H9 (cell line): ENCODE results near the gene NRM. TPM values are rescaled to one million over a fixed set of nuclear protein-coding genes. Genes with fewer than 3 reads are reported as not detected.

Source experiments
- DNase-seq: peaks from one replicate; pipeline ENCODE4 v3.0.0-alpha.2; 2017
- H2AFZ ChIP-seq: one replicate; pipeline ENCODE4 v1.6.1; 2013; ENCODE audit warnings: mild to moderate bottlenecking, low read length, control low read depth, moderate library complexity
- H2AK5ac ChIP-seq: 2 replicates; pipeline ENCODE4 v1.6.1; 2013; ENCODE audit warnings: low read length, control low read depth, mixed read lengths; ENCODE audit not compliant: insufficient read length
- H2BK120ac ChIP-seq: one replicate; pipeline ENCODE4 v1.6.1; 2013; ENCODE audit warnings: low read depth, mild to moderate bottlenecking, low read length, control low read depth, inconsistent platforms; ENCODE audit not compliant: poor library complexity, severe bottlenecking
- H2BK12ac ChIP-seq: 2 replicates; pipeline ENCODE4 v1.6.1; 2013; ENCODE audit warnings: low read length, control low read depth, mixed read lengths, low read depth; ENCODE audit not compliant: insufficient read length
- H2BK15ac ChIP-seq: 2 replicates; pipeline ENCODE4 v1.6.1; 2013; ENCODE audit warnings: low read depth, low read length, control low read depth
- H2BK20ac ChIP-seq: one replicate; pipeline ENCODE4 v1.6.1; 2013; ENCODE audit warnings: low read depth, mild to moderate bottlenecking, low read length, control low read depth, inconsistent platforms; ENCODE audit not compliant: poor library complexity, severe bottlenecking
- H2BK5ac ChIP-seq: 2 replicates; pipeline ENCODE4 v1.6.1; 2013; ENCODE audit warnings: low read length, control low read depth, mixed read lengths; ENCODE audit not compliant: insufficient read length
- H3K14ac ChIP-seq: 2 replicates; pipeline ENCODE4 v1.6.1; 2013; ENCODE audit warnings: low read length, control low read depth; ENCODE audit not compliant: insufficient read depth
- H3K18ac ChIP-seq: 2 replicates; pipeline ENCODE4 v1.6.1; 2013; ENCODE audit warnings: low read depth, mild to moderate bottlenecking, mixed read lengths, low read length, control low read depth; ENCODE audit not compliant: insufficient read length
- H3K23ac ChIP-seq: 2 replicates; pipeline ENCODE4 v1.6.1; 2013; ENCODE audit warnings: low read length, control low read depth, mixed read lengths, low read depth; ENCODE audit not compliant: insufficient read length
- H3K23me2 ChIP-seq: 2 replicates; pipeline ENCODE4 v1.6.1; 2013; ENCODE audit warnings: low read depth, mild to moderate bottlenecking, mixed read lengths, low read length, control low read depth; ENCODE audit not compliant: insufficient read length, poor library complexity, severe bottlenecking
- H3K27ac ChIP-seq: 2 replicates; pipeline ENCODE4 v1.5.1; 2013; ENCODE audit warnings: low read length, control low read depth, mixed read lengths, low read depth; ENCODE audit not compliant: insufficient read length
- H3K27me3 ChIP-seq: 2 replicates; pipeline ENCODE4 v1.6.1; 2013; ENCODE audit warnings: low read length, control low read depth, inconsistent platforms; ENCODE audit not compliant: insufficient read depth
- H3K4ac ChIP-seq: 2 replicates; pipeline ENCODE4 v1.6.1; 2013; ENCODE audit warnings: low read depth, mild to moderate bottlenecking, control low read depth, inconsistent platforms, low read length, moderate library complexity
- H3K4me1 ChIP-seq: 2 replicates; pipeline ENCODE4 v1.6.1; 2013; ENCODE audit warnings: low read length, control low read depth, inconsistent platforms; ENCODE audit not compliant: insufficient read depth
- H3K4me2 ChIP-seq: 2 replicates; pipeline ENCODE4 v1.6.1; 2013; ENCODE audit warnings: low read length, control low read depth, mixed read lengths; ENCODE audit not compliant: insufficient read length, insufficient read depth
- H3K56ac ChIP-seq: 2 replicates; pipeline ENCODE4 v1.6.1; 2013; ENCODE audit warnings: low read depth, mild to moderate bottlenecking, mixed read lengths, low read length, control low read depth; ENCODE audit not compliant: insufficient read length
- H3K79me1 ChIP-seq: 2 replicates; pipeline ENCODE4 v1.6.1; 2013; ENCODE audit warnings: low read depth, mild to moderate bottlenecking, moderate library complexity, low read length, control low read depth, inconsistent platforms; ENCODE audit not compliant: insufficient read depth, poor library complexity, severe bottlenecking
- H3K79me2 ChIP-seq: 2 replicates; pipeline ENCODE4 v1.6.1; 2013; ENCODE audit warnings: low read length, control low read depth, inconsistent platforms; ENCODE audit not compliant: insufficient read depth
- H3K9ac ChIP-seq: 2 replicates; pipeline ENCODE4 v1.6.1; 2013; ENCODE audit warnings: low read length, control low read depth, mixed read lengths; ENCODE audit not compliant: insufficient read length; ENCODE audit errors: extremely low read depth
- H3K9me3 ChIP-seq: one replicate; pipeline ENCODE4 v1.6.1; 2013; ENCODE audit warnings: low read depth, low read length, inconsistent platforms; ENCODE audit not compliant: control insufficient read depth
- H3T11ph ChIP-seq: one replicate; pipeline ENCODE4 v1.6.1; 2013; ENCODE audit warnings: mild to moderate bottlenecking, low read length, control low read depth, inconsistent platforms
- H4K20me1 ChIP-seq: one replicate; pipeline ENCODE4 v1.6.1; 2013; ENCODE audit not compliant: control insufficient read depth, insufficient read length, insufficient read depth
- H4K5ac ChIP-seq: 2 replicates; pipeline ENCODE4 v1.6.1; 2013; ENCODE audit warnings: low read depth, mild to moderate bottlenecking, mixed read lengths, low read length, control low read depth; ENCODE audit not compliant: insufficient read length
- H4K8ac ChIP-seq: replicated peaks from 2 replicates; pipeline ENCODE4 v1.6.1; 2013; ENCODE audit warnings: low read length, control low read depth, mixed read lengths, low read depth; ENCODE audit not compliant: insufficient read length
- H4K91ac ChIP-seq: 2 replicates; pipeline ENCODE4 v1.6.1; 2013; ENCODE audit warnings: low read depth, mild to moderate bottlenecking, moderate library complexity, mixed read lengths, low read length, control low read depth; ENCODE audit not compliant: insufficient read length
- H3K27ac Mint-ChIP-seq, 3 experiments: 2 replicates in 2 of 3; 3 replicates in 1 of 3; pipeline ENCODE4 v1.8.0; 2020 to 2021; ENCODE audit warnings: mixed read lengths in 3 of 3, mild to moderate bottlenecking in 1 of 3, moderate library complexity in 1 of 3
- H3K27me3 Mint-ChIP-seq: 2 replicates; pipeline ENCODE4 v1.8.0; 2021; ENCODE audit warnings: low read depth, mild to moderate bottlenecking, moderate library complexity, mixed read lengths
- H3K36me3 Mint-ChIP-seq, 3 experiments: 2 replicates in 2 of 3; 3 replicates in 1 of 3; pipeline ENCODE4 v1.8.0; 2020 to 2021; ENCODE audit warnings: low read depth in 3 of 3, mixed read lengths in 3 of 3; ENCODE audit not compliant: insufficient read depth in 1 of 3
- H3K4me1 Mint-ChIP-seq, 2 experiments: 2 replicates each; pipeline ENCODE4 v1.8.0; 2020; ENCODE audit warnings: mixed read lengths in 2 of 2
- H3K4me3 Mint-ChIP-seq, 2 experiments: 2 replicates in 1 of 2; 3 replicates in 1 of 2; pipeline ENCODE4 v1.8.0; 2020 to 2021; ENCODE audit warnings: mild to moderate bottlenecking in 2 of 2, mixed read lengths in 2 of 2, moderate library complexity in 1 of 2
- H3K9me3 Mint-ChIP-seq, 2 experiments: 2 replicates in 1 of 2; 3 replicates in 1 of 2; pipeline ENCODE4 v1.8.0; 2020; ENCODE audit warnings: mild to moderate bottlenecking in 2 of 2, mixed read lengths in 2 of 2, moderate library complexity in 1 of 2
- CTCF ChIP-seq: fragments of 200-600 bp; sonication (generic); conservative IDR thresholded peaks from 3 replicates; pipeline ENCODE4 v1.8.0; 2021; ENCODE audit warnings: antibody characterized with exemption, mild to moderate bottlenecking
- WGBS: extraction: QIAGEN DNeasy Blood & Tissue Kit; methylation state at CpG from one replicate; pipeline ENCODE4 v1.1.7; 2013; ENCODE audit warnings: missing lambda C conversion rate, low lambda C conversion rate, mixed read lengths; ENCODE audit not compliant: insufficient read length; ENCODE audit errors: extremely low coverage; 5-methylcytosine and 5-hydroxymethylcytosine counted together
- total RNA-seq: library from RNA; stranded (reverse); gene quantifications from 2 replicates; pipeline ENCODE4 v1.2.1, GENCODE V29; 2021

NRM gene
- total RNA-seq, 1 experiment from 2014 or later, result 36.5 TPM

GRCh38 chr6:30646450-30647241 lies 44.1 kb downstream of the NRM start, which contains the start of gene C6orf136:
Gene C6orf136, plus strand, starts transcription at chr6:30647133. Its CDS starts 99 bp downstream, at chr6:30647232.
- Mint-ChIP-seq H3K27me3 (no peaks in the 10 kb centered on the region), H3K9me3 (no peaks in the 10 kb centered on the region), H3K4me1 (peaks cover 14 to 17% of the 10 kb centered on the region in 2 experiments), H3K27ac (peak within 1 kb of the TSS; percentile 19 to 90 (median 82); a peak in 6 of 7 replicates), H3K4me3 (peak within 1 kb of the TSS; percentile 85 to 94), H3K36me3 (peaks cover 11 to 62% (median 53%) of the 10 kb centered on the region in 3 experiments)
- H4K91ac ChIP-seq, result no peak within 1 kb of the TSS
- H3T11ph ChIP-seq, result no peak within 1 kb of the TSS
- peak within 1 kb of the TSS; percentile 70 for H3K9ac ChIP-seq
- H2AK5ac ChIP-seq, result no peak within 1 kb of the TSS
- no peaks in the 10 kb centered on the region for H3K27me3 ChIP-seq
- H4K20me1 ChIP-seq, result no peaks in the 10 kb centered on the region
- no CpG with 5 or more reads among the region's 37 CpGs for WGBS
- peak within 1 kb of the TSS; percentile 61 for H2BK5ac ChIP-seq
- TF ChIP-seq CTCF, result no peak
- peak within 1 kb of the TSS; percentile 85 for H3K18ac ChIP-seq
- peaks cover 2% of the 10 kb centered on the region for H3K79me1 ChIP-seq
- peak; percentile 94 for DNase-seq
- H3K56ac ChIP-seq, result no peak within 1 kb of the TSS
- peak within 1 kb of the TSS; percentile 76 for H3K4me2 ChIP-seq
- H3K23ac ChIP-seq, result no peak within 1 kb of the TSS
- no peak within 1 kb of the TSS for H2BK120ac ChIP-seq
- H3K4me1 ChIP-seq, result no peaks in the 10 kb centered on the region
- no peak within 1 kb of the TSS for H4K5ac ChIP-seq
- H3K14ac ChIP-seq, result peak within 1 kb of the TSS; percentile 83
- no peak within 1 kb of the TSS for H3K27ac ChIP-seq
- no peak within 1 kb of the TSS for H2BK15ac ChIP-seq
- no peaks in the 10 kb centered on the region for H3K9me3 ChIP-seq
- no peaks in the 10 kb centered on the region for H3K79me2 ChIP-seq
- no peak within 1 kb of the TSS for H2BK12ac ChIP-seq
- no peak within 1 kb of the TSS for H2BK20ac ChIP-seq
- peaks cover 8% of the 10 kb centered on the region for H3K23me2 ChIP-seq
- no peak within 1 kb of the TSS for H2AFZ ChIP-seq
- H3K4ac ChIP-seq, result no peak within 1 kb of the TSS
- no peak within 1 kb of the TSS for H4K8ac ChIP-seq
